Fibroblast of skin of abdomen (primary cell): ENCODE measurements around the gene ABCC5.

Experiments
- DNase-seq: peaks from one replicate; pipeline ENCODE4 v3.0.0-alpha.2; 2013

The ABCC5 gene

DNA sequence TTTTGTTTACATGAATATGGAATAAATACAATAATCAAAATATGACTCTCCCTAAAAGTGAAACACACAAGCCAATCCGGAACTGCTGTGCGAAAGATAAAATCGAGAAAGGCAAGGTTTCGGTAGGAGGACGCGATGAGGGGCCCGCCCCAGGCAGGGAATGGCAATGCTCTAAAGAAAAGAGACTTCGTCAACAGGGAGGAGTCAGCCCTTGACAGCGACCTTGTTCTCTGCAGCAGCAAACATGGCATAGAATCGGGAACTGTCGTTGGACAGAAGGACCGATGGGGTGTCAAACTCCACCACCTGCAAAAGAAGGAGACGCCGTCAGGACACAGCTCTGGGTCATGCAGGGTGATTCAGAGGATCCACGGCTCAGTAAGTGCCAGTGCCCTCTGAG is 96.6 kb downstream of the ABCC5 start:
- no peak for DNase-seq

DNA sequence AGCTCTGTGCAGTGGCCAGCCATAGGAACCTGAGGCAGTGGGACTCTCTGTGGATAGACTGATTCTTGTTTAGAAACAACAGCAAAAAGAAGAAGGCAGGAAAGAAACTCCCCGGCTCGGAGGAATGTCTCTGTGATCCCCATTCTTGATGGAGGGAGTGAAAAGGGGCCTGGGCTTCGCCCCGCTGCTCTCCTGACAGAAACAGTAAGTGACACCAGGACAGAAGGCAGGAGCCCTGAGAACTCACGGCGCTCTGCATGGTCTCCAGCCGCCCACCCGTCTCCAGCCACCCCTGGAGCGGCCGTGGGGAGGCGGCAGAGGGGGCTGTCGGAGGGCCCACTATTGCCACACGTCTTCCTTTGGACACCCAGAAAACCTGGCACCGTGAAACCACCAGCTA is 97.3 kb downstream of the ABCC5 start:
- no peak for DNase-seq

DNA sequence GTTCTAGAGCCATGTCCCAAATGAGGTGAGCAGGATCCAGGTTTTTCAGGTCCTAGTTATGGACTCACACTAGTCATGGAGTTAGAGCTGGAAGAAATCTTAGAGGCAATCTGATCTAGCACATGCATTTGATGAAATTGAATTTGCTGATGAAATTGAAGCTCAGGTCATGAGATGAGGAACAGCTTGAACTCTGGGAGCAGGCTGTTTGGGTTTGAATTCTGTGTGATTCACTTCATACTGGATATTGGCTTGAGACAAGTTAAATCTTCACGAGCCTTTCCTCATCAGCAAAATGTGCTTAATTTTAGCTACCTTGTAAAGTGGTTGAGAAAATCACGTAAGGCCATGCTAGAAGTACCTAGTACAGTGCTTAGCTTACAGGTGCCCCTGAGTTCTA is 99.5 kb downstream of the ABCC5 start:
- DNase-seq = no peak

DNA sequence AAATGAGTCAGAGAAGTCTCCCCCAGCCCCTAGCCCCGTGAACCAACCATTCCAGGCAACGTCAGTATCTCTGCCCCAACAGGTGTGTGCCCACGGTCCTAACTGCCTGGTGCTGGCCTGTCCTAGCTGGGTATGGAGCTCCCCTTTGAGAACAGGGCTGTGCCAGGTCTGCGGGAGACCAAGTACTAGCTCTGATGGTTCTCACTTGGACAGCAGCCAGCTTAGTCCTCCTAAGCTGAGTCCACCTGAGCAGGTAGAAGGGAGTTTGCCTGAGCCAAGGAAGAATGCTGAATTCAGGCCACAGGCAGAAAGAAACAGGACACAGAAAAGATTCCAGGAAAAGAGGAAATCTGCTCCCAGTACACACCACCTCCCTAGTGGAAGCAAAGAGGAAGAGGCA is 99.9 kb downstream of the ABCC5 start:
- no peak for DNase-seq

DNA sequence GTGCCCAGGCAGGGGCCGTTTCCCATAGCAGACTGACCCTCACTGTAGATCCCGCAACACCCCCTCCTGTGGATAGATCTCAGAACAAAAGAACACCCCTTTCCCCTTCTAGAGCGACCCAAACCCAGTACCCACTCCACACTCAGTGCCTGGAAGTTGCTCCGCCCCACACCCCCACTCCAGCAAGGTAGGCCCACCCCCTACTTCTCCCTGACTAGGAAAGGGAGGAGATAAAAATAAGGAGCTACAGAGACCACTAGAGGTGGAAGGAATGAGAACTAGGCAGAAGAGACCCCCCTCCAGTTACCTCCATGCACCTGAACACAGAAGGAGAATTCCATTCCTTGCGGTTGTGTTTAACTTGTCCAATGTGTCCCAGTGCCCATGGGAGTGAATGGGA is 102.8 kb downstream of the ABCC5 start:
- DNase-seq = no peak

DNA sequence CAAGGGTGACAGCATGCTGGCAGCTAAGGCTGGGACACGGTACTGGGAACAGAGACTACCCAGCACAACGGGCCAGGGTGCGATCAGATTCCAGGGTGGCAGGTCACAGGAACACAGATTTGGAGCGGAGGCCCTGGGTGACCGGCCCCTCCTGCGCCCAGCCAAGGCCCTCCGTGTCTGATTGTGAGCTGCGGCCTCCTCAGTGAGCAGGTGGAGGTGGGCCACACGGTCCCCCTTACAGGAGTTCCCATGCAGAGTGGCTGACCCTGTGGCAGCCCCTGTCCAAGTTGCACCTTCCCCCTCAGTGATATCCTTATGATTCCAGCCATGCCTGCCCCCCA is 104.1 kb downstream of the ABCC5 start:
- DNase-seq = no peak

DNA sequence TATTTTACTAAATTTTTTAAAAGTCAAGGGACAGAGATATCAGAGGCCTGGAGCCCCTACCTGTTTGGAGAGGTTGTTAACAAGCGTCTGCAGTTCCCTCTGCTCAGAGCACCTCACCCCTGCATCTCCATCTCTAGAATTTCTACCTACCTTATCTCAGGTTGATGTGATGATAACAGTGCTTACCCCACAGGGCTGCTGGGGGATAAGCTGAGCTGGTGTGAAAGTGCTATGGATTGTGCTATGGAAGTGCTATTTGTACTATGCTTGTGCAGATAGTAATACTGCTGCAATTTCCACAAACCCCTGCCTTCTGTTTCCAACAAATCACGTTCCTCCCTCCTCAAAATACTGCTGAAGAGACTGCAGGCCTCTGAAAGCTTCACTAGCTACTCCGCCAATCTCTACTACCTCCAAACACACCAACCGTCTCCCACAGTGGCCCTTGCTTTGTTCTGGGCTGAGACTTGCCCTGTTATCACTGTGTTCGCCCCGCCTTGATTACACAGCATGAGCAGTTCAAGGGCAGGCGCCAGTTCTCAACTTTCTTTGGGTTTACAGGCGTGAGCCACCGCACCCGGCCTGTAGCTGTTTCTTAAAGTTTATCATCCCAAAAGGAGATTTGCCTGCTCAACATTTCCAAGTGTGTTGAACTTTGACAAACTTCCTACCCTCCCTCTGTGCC is 104.6 kb downstream of the ABCC5 start:
- no peak for DNase-seq

DNA sequence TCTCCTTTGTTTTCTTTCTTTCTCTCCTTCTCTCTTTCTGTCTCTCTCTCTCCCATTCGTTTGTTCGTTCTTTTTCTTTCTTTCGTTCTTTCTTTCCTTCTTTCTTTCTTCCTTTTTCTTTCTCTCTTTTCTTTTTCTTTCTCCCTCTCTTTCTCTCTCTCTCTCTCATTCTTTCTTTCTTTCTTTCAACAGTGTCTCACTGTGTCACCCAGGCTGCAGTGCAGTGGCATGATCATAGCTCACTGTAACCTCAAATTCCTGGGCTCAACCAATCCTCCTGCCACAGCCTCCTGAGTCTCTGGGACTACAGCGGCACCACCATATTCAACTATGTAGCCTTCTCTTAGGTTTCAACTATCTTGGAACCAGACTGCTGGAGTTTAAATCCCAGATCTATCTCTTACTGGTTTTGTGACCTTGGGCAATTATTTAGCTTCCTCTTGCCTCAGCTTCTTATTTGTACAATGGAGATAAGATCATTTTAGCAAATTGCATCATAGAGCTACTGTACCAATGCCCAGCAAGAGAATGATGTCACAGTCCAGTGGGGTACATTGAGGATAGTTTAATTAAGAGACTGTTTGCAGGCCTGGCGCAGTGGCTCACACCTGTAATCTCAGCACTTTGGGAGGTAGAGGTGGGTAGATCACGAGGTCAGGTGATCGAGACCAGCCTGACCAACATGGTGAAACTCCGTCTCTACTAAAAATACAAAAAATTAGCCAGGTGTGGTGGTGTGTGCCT is 105.7 kb downstream of the ABCC5 start:
- DNase-seq = no peak

DNA sequence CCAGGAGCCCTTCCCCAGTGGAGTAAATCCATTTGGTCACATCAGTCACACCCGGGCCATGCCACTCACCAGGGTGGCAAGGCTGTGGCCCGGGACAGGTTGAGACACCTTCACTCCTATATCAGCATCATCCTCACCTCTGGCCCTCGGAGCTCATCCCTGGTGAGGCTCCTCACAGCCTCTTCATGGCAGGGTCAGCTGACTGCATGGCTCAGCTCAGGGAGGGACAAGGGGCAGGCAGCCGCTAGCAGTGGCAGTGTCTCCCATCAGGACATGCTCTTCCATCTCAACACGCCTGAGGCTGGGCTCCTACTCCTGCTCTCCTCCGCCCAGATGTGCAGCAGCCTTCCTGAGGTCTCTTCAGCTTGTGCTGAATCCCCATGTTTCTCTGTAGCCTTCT is 106.6 kb downstream of the ABCC5 start:
- DNase-seq = no peak

DNA sequence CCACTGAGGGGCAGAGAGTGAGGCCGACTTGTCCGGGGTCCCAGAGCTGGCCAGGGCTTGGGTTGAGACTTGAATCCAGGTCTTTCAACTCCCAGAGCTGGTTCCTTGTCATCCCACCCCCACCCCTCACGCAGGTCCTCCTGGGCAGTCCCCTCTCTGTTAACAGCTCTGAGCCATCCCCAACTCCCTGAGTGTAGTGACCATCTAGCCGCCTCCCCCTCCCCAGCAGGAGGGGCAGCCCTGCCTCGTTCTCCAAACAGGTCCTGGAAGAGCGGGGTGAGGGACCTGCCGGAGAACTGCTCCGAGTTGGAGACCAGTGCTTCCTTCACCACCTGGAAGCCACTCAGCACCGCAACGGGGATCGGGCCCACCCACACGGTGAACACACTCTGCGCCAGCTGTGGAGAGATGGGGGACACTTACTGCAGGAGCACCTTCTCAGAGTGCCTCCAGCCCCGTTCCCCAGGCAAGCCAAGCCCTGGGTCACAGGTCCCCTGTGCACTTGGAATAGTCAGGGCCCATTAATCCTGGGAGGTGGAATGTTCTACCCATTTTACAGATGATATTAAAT is 108.6 kb downstream of the ABCC5 start:
- DNase-seq = no peak

DNA sequence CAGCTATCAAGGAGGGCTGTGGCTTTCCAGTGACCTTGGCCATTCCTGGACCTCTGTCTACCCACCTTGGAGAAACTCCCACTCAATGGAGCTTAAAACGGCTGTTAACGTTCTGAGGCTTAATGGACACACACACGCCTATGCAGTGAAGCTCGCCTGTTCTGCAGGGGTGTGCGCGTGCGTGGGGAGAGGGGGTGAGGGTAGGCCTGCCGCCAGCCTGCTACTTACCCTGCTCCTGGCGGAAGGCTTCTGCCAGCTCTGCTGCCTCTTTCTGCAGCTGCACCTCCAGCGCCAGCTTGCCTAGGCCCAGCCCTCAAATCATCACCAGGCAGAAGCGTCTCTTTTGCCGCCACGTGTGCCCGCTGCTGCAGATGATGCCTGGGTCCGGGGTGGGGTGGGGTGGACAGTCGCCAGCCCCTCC is 109.8 kb downstream of the ABCC5 start:
- DNase-seq = no peak

DNA sequence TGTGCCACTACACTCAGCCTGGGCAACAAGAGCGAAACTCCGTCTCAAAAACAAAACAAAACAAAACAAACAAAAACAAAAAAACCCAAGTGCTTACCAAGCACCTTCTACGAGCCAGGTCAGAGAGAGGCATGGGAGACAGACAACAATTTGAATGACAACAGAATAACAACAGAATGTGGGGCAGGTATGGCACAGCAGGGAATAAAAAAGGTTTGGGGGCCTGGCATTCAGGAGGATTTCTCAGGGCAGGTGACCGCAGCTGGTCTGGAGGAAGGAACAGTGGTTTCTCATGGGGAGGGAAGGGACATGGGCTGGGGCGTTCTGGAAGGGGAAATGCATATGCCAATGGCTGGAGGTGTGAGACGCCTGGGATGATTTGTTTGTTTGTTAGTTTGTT is 110.5 kb downstream of the ABCC5 start:
- no peak for DNase-seq

DNA sequence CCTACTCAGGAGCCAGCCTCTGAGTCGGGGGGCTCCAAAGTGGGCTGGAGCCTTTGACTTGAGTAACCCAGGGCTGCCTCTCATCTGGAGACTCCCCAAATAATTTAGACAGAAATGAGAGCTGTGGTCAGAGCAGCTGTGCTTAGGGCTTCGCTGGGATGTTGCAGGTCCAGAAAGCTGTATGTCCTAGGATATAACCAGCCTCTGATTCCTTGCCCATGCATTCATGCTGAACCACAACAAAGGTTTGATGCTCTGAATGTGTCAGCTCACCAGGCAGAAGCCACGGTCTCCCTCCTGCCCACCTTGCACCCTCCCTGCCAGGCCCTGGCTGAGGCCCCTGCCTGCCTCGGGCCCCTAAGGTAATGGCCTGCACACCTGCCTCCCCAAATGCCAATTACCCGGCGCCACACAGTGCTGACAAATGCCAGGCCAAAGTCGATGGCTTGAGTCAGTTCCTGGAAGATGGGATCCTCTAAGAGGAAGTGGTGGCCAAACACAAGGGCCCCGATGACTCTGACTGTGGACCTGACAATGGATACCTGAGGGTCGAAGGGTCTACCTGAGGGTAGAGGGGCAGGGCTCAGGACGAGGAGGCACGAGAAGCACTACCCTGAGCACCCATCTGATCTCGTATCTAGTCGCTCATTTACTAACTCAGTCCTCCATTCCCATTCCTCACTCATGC is 111.3 kb downstream of the ABCC5 start:
- DNase-seq = no peak

DNA sequence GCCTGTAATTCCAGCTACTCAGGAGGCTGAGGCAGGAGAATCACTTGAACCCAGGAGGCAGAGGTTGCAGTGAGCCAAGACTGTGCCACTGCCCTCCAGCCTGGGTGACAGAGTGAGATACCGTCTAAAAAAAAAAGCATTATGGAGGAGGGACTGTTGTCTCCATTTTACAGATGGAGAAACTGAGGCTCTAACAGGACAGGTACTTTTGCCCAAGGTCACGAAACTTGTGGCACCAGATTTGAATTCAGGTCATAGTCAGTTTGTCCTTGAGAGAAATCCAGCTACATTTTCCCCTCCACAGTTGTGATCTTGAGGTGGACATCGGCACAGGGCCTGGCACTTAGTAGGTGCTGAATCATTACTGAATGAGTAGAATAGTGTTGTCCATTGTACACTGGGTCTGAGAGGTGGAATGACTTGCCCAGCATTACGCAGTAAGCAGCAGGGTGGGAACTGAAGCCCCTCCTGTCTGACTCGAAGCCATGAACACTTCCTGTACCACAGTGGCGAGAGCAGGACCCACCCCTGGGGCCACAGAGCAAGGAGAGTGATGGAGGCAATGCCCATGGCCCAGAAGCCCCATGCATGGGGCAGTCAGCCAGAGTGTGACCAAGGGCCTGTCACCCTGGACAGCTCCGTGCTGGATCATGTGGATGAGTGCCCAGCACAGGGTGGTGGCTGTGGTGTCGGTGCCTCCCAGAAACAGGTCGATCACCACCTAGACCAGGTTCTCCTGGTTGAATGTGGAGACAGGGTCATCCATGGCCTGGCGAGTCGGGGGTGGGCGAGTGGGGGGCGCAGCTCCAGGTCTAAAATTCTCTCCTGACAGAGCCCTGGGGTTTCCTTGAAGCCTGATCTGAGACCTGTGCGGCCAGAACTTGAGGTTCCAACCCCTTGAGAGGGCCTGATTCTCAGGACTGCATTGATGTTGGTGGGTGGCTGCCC is 112.6 kb downstream of the ABCC5 start:
- DNase-seq = no peak

DNA sequence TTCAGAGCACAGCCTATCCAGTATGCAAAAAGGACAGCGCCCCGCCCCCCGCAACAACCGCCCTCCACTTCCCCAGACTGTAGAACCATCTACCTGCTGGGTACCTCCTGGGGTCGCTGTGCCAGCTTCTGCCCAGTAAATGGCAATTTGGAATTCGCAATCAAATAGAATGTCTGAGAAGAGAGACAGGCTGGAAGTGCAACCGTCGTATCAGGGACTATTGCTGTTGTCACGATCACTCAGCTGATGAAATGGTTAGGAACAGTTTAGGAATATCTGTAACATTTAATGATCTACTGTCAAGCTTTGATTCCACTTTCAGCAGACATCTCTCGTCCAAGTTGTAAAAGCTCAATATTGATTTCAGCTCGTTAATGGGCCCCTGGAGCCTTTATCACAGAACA is 119.7 kb downstream of the ABCC5 start:
- no peak for DNase-seq

DNA sequence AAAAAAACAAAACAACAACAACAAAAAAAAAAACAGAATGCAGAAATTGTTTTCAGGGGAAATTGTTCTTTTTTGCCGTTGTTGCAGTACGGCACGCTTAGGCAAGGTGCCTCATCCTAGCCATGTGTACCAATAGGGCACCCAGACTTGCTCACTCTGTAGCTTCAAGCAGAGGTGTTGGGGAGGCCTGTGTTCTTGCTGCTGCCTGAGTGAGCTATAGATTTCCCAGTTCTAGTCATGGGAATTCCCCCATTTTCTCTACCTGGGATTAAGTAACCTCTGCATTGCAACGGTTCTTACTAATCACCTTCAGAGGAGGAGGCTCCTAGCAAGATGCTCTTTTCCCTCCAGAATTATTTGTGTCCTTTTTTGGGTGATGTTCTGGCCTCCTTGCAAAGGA is 120.1 kb downstream of the ABCC5 start:
- no peak for DNase-seq

DNA sequence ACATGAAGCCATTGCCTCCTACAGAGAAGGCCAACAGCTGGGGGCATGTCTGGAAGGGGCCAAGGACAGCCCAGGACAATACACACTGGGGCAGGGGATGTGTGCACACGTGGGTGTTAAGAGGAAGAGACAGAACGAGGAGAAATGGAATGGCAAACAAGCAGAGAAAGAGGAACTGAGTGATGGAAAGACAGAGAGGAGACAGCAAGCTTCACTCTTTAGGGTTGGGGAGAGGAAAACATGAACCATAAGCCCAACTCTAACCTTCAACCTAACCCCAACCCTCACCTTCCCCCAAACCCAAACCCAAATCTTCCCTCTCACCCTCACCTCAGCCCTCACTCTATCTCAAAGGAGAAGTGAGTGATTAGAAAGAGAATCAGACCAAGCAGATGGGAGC is 121.1 kb downstream of the ABCC5 start:
- no peak for DNase-seq

DNA sequence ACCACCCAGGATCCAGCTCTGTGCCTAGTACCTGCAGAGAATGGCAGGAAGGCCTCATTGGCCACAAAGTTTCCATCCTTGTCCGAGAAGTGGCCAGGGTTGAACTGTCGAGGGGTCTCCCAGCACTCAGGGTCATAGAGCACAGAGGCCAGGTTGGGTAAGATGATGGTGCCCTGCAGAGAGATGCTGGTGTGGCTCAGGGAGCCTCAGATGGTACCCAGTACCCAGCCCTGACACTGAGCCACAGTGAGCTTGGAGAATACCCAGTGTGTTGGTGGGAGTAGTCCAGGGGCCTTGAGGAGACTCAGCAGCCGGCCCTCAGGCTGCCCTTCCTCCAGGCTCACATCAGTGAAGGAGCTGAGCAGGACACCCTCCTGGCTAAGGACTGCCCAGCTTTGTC is 121.5 kb downstream of the ABCC5 start:
- no peak for DNase-seq

DNA sequence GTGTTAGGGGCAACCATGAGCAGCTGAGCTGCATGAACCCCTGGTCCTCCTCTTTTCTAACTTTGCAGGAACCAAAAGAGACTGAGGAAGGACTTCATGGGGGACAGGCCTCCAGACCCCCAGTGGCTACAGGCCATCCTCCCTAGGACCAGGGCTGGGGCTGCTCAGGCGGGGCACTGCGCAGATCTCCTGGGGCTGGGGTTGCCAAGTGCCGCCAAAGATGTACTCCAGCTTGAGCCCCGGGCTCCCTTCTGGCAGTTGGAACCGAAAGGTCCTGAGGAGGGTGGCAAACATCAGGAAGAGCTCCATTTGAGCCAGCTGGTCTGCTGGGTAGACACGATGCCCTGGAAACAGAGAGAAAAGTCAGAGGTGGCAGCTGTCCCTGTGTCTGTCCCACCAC is 121.9 kb downstream of the ABCC5 start:
- DNase-seq = no peak

DNA sequence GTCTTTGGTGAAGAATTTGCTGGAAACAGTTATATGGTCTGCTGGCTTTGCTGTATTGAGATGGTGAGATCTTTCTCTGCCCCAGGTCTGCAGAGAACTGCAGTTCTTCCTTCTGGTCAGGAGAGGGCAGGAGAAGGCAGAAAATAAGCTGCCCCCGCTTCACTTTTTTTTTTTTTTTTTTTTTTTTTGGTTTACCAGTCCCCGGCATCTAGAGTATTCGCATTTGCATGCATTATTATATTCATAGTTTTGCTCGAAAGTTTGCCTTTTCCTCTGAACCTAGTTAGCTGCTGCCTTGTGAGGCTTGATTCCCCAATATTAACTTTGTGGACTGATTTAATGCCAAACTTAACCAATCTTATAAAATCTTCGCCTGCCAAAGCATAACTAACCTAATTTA is 122.4 kb downstream of the ABCC5 start:
- DNase-seq = peak; percentile 52

DNA sequence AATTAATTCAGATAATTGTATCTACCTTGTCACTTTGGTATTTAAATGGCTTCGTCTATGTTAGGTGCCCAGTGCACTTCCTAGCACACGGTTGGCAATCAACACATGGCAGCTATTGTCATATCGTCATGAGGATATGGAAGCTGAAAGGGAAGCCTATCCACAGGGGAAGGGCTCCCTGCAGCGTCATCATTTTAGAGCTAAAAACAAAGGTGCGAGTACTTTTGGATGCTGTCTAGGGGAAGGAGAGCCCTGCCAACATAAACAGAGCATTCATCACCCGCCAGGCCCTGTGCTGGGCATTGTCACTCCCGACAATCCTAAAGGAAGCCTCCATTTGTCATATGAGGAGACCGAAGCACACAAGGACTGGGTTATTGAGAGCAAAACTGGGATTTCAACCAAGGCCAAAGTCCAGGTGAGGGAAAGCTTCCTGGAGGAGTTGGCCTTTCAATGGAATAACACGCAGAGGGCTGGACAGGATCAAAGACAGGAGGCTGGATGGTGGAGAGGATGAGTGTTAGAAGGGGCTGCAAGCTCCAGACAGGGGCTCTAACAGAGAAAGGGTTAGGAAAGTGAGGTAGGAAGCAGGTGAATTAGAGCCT is 125.0 kb downstream of the ABCC5 start:
- no peak for DNase-seq

DNA sequence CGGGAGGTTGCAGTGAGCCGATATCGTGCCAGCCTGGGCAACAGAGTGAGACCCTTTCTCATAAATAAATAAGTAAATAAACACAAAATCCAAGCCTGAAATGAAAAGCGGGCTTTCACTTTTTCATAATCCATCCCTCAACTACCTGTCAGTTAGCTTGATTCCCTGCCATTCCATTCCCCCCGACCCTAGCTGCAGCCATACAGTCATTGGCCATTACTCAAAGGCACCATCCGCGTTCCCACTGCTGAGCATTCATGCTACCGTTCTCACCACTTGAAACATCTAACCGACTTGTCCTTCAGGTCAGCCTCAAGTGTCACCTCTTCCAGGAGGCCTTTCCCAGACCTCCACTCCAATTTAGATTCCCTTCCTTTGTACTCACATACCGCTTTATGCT is 131.9 kb downstream of the ABCC5 start:
- DNase-seq = no peak
